ENCODE data around the gene EPS8L3.

- TF ChIP-seq POLR2A (IDR thresholded peaks at IDR 0.05) = peak in 1 of 2 donors; percentile 80
- TF ChIP-seq, protein P1, sequence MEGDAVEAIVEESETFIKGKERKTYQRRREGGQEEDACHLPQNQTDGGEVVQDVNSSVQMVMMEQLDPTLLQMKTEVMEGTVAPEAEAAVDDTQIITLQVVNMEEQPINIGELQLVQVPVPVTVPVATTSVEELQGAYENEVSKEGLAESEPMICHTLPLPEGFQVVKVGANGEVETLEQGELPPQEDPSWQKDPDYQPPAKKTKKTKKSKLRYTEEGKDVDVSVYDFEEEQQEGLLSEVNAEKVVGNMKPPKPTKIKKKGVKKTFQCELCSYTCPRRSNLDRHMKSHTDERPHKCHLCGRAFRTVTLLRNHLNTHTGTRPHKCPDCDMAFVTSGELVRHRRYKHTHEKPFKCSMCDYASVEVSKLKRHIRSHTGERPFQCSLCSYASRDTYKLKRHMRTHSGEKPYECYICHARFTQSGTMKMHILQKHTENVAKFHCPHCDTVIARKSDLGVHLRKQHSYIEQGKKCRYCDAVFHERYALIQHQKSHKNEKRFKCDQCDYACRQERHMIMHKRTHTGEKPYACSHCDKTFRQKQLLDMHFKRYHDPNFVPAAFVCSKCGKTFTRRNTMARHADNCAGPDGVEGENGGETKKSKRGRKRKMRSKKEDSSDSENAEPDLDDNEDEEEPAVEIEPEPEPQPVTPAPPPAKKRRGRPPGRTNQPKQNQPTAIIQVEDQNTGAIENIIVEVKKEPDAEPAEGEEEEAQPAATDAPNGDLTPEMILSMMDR (IDR thresholded peaks at IDR 0.05) = no peak
- no peak for TF ChIP-seq EP300 (IDR thresholded peaks at IDR 0.05)
Observed at GRCh38 chr1:109739738-109740614, 23.7 kb downstream of the EPS8L3 start.

All from suprapubic skin (tissue), 3 donors.